ENCODE results near the gene CISD2.
"Not testable (repeated sequence)": the region's sequence is repeated elsewhere in the genome, so short reads cannot be mapped to it uniquely, and the experiment has no call there.

CISD2 gene

GRCh38 chr4:102871772-102872171 lies 3.0 kb downstream of the CISD2 start:
- Histone ChIP-seq H3K4me1 (0 out of 2 replicates have a peak, but pooled peaks cover 3% of the 10 kb centered on the region), H3K27me3 (no peaks in the 10 kb centered on the region), H3K36me3 (peaks cover 19% of the 10 kb centered on the region), H3K9me3 (no peaks in the 10 kb centered on the region), H3K4me3 (ENCODE audit: low read depth, low read length) (no peak overlapping the region)
- TF ChIP-seq, protein P1, sequence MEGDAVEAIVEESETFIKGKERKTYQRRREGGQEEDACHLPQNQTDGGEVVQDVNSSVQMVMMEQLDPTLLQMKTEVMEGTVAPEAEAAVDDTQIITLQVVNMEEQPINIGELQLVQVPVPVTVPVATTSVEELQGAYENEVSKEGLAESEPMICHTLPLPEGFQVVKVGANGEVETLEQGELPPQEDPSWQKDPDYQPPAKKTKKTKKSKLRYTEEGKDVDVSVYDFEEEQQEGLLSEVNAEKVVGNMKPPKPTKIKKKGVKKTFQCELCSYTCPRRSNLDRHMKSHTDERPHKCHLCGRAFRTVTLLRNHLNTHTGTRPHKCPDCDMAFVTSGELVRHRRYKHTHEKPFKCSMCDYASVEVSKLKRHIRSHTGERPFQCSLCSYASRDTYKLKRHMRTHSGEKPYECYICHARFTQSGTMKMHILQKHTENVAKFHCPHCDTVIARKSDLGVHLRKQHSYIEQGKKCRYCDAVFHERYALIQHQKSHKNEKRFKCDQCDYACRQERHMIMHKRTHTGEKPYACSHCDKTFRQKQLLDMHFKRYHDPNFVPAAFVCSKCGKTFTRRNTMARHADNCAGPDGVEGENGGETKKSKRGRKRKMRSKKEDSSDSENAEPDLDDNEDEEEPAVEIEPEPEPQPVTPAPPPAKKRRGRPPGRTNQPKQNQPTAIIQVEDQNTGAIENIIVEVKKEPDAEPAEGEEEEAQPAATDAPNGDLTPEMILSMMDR (IDR thresholded peaks at IDR 0.05; ENCODE audit: low read depth, low read length) = no peak
- no peak for DNase-seq

DNA sequence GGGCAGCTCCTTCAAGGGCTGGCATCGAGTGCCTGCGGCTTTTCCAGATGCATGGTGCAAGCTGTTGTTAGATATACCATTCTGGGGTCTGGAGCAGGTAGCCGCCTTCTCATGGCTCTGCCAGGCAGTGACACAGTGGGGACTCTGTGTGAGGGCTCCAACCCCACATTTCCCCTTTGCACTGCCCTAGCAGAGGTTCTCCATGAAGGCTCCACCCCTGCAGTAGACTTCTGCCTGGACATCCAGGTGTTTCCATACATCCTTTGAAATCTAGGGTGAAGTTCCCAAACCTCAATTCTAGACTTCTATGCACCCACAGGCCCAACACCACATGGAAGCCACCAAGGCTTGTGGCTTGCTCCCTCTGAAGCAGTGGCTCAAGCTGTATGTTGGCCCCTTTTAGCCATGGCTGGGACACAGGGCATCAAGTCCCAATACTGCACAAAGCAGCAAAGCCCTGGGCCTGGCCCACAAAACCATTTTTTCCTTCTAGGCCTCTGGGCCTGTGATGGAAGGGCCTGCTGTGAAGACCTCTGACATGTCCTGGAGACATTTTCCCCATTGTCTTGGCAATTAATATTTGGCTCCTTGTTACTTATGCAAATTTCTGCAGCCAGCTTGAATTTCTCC lies 8.8 kb downstream of the CISD2 start:
- not testable (repeated sequence) for H3K9me3 ChIP-seq; H3K4me1 ChIP-seq; H3K27me3 ChIP-seq; DNase-seq; H3K4me3 ChIP-seq (ENCODE audit: low read depth, low read length)
- H3K36me3 ChIP-seq = peaks cover 29% of the 10 kb centered on the region

DNA sequence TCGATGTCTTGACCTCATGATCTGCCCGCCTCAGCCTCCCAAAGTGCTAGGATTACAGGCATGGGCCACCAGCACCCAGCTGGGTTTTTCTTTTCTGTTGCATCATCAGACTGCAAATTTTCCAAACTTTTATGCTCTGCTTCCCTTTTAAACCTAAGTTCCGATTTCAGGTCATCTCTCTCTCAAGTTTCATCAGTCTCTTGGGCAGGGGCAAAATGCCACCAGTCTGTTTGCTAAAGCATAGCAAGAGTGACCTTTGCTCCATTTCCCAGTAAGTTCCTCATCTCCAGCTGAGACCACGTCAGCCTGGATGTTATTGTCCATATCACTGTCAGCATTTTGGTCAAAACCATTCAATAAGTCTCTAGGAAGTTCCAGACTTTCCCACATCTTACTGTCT lies 9.6 kb downstream of the CISD2 start:
- H3K9me3 ChIP-seq; DNase-seq; H3K4me1 ChIP-seq; H3K4me3 ChIP-seq (ENCODE audit: low read depth, low read length); H3K27me3 ChIP-seq: not testable (repeated sequence)
- H3K36me3 ChIP-seq = peaks cover 29% of the 10 kb centered on the region

DNA sequence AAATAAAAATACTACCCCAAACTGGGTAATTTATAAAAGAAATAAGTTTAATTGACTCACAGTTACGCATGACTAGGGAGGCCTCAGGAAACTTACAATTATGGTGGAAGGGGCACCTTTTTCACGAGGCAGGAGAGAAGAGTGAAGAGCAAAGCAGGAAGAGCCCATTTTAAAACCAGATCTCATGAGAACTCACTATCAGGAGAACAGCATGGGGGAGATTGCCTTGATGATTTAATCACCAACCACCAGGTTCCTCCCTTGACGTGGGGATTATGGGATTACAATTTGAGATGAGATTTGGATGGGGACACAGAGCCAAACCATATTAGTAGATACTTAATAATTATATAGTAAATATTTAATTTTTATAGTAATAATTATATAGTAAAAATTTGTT lies 10.1 kb downstream of the CISD2 start:
- peaks cover 29% of the 10 kb centered on the region for H3K36me3 ChIP-seq
- DNase-seq = no peak
- TF ChIP-seq, protein P1 (IDR thresholded peaks at IDR 0.05; ENCODE audit: low read depth, low read length) = no peak
- H3K9me3 ChIP-seq = 0 out of 2 replicates have a peak, but pooled peaks cover 5% of the 10 kb centered on the region
- H3K4me3 ChIP-seq (ENCODE audit: low read depth, low read length) = no peak overlapping the region
- H3K27me3 ChIP-seq = no peaks in the 10 kb centered on the region
- no peaks in the 10 kb centered on the region for H3K4me1 ChIP-seq

GRCh38 chr4:102881343-102881742 lies 12.6 kb downstream of the CISD2 start:
- H3K36me3 ChIP-seq = peaks cover 11% of the 10 kb centered on the region
- no peaks in the 10 kb centered on the region for H3K27me3 ChIP-seq
- TF ChIP-seq, protein P1 (IDR thresholded peaks at IDR 0.05; ENCODE audit: low read depth, low read length) = no peak
- H3K4me1 ChIP-seq = no peaks in the 10 kb centered on the region
- H3K4me3 ChIP-seq (ENCODE audit: low read depth, low read length) = no peak overlapping the region
- no peak for DNase-seq
- H3K9me3 ChIP-seq = 0 out of 2 replicates have a peak, but pooled peaks cover 5% of the 10 kb centered on the region

GRCh38 chr4:102883278-102883677 lies 14.5 kb downstream of the CISD2 start:
- Histone ChIP-seq H3K27me3 (no peaks in the 10 kb centered on the region), H3K9me3 (no peaks in the 10 kb centered on the region), H3K4me3 (ENCODE audit: low read depth, low read length) (no peak overlapping the region), H3K4me1 (no peaks in the 10 kb centered on the region), H3K36me3 (peaks cover 4% of the 10 kb centered on the region; the same call in 1 of the 2 replicates)
- TF ChIP-seq, protein P1 (IDR thresholded peaks at IDR 0.05; ENCODE audit: low read depth, low read length) = no peak
- no peak for DNase-seq

GRCh38 chr4:102888570-102888969 lies 19.8 kb downstream of the CISD2 start:
- not testable (repeated sequence) for H3K27me3 ChIP-seq

DNA sequence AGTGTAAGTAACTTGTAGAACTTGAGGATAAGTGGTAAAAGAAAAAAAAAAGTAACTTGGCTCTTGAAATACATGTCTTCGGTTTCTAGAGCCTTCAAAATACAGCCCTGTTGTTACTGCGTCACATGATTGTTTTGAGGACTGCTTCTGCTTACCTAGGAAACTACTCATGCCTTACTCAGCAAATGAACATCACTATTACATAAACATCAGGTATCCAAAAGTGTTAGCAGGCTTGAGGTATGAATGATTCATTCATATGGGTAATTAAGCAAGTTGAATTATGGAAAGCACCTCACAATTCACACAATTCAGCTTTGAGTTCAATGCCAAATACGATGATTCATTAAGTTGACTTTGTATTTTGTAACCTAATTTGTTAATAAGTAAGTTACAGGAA lies 21.1 kb downstream of the CISD2 start:
- not testable (repeated sequence) for H3K9me3 ChIP-seq; H3K27me3 ChIP-seq; H3K4me3 ChIP-seq (ENCODE audit: low read depth, low read length); H3K4me1 ChIP-seq; H3K36me3 ChIP-seq; DNase-seq

More at GRCh38 chr4:102888570-102888969, 19.8 kb downstream of the CISD2 start:
- not testable (repeated sequence) for DNase-seq; H3K36me3 ChIP-seq; H3K4me1 ChIP-seq; H3K4me3 ChIP-seq (ENCODE audit: low read depth, low read length); H3K9me3 ChIP-seq

- not testable (repeated sequence) for H3K36me3 ChIP-seq; DNase-seq; H3K4me3 ChIP-seq (ENCODE audit: low read depth, low read length); H3K9me3 ChIP-seq; H3K4me1 ChIP-seq; H3K27me3 ChIP-seq
Measured at GRCh38 chr4:102896547-102896946, 27.8 kb downstream of the CISD2 start.

GRCh38 chr4:102897610-102898009 lies 28.8 kb downstream of the CISD2 start:
- H3K36me3 ChIP-seq; H3K27me3 ChIP-seq; H3K4me3 ChIP-seq (ENCODE audit: low read depth, low read length); H3K9me3 ChIP-seq; DNase-seq; H3K4me1 ChIP-seq: not testable (repeated sequence)
